GM10266 (cell line): ENCODE results near the gene SLC39A10.

ENCODE experiments used
- DNase-seq: peaks from one replicate; pipeline ENCODE4 v3.0.0; 2012; ENCODE audit errors: extremely low spot score
- CTCF ChIP-seq: IDR thresholded peaks from 2 replicates; pipeline ENCODE4 v1.5.1; 2012; ENCODE audit warnings: mild to moderate bottlenecking, low read depth; ENCODE audit not compliant: control insufficient read depth, insufficient read depth; ENCODE audit errors: missing control alignments

SLC39A10 gene

GRCh38 chr2:195674491-195675221 lies 17.6 kb downstream of the SLC39A10 start:
- DNase-seq, result no peak
- TF ChIP-seq CTCF, result no peak

- DNase-seq, result no peak
- no peak for TF ChIP-seq CTCF
These were observed 18.9 kb downstream of the SLC39A10 start for GRCh38 chr2:195675783-195676427.

- TF ChIP-seq CTCF, result no peak
- no peak for DNase-seq
These were observed 20.3 kb downstream of the SLC39A10 start for GRCh38 chr2:195677290-195677689.

GRCh38 chr2:195677884-195678283 lies 20.9 kb downstream of the SLC39A10 start:
- no peak for DNase-seq
- no peak for TF ChIP-seq CTCF

GRCh38 chr2:195682077-195682476 lies 25.1 kb downstream of the SLC39A10 start:
- no peak for TF ChIP-seq CTCF
- DNase-seq, result no peak

GRCh38 chr2:195683174-195683573 lies 26.1 kb downstream of the SLC39A10 start:
- no peak for TF ChIP-seq CTCF
- DNase-seq, result no peak

- DNase-seq, result no peak
- no peak for TF ChIP-seq CTCF
These were observed 29.5 kb downstream of the SLC39A10 start for GRCh38 chr2:195686564-195686963.
